Loucy (cell line): ENCODE results near the gene RARB.

Source experiments
- H2AFZ ChIP-seq: fragments of 200-600 bp; sonication (generic); 2 replicates; pipeline ENCODE4 v1.6.0; 2016; ENCODE audit warnings: antibody characterized with exemption, mild to moderate bottlenecking, low read length, moderate library complexity
- H3F3A ChIP-seq: fragments of 200-600 bp; 2 replicates; pipeline ENCODE4 v1.6.0; 2016; ENCODE audit warnings: antibody characterized with exemption, low read depth, mild to moderate bottlenecking
- H3K27me3 ChIP-seq: fragments of 200-600 bp; sonication (generic); 2 replicates; pipeline ENCODE4 v1.6.1; 2014; ENCODE audit warnings: low read length, mild to moderate bottlenecking; ENCODE audit not compliant: insufficient read depth, poor library complexity, severe bottlenecking
- H3K36me3 ChIP-seq: fragments of 200-600 bp; sonication (generic); 2 replicates; pipeline ENCODE4 v1.6.1; 2016; ENCODE audit warnings: low read length; ENCODE audit not compliant: insufficient read depth
- H3K4me1 ChIP-seq: fragments of 200-600 bp; sonication (generic); 2 replicates; pipeline ENCODE4 v1.5.1; 2014; ENCODE audit warnings: low read length, mild to moderate bottlenecking; ENCODE audit not compliant: insufficient read depth, poor library complexity, severe bottlenecking
- H3K4me2 ChIP-seq: fragments of 200-600 bp; sonication (generic); 2 replicates; pipeline ENCODE4 v1.6.0; 2014; ENCODE audit warnings: antibody characterized with exemption, low read length, low read depth, mild to moderate bottlenecking; ENCODE audit not compliant: poor library complexity, severe bottlenecking
- H3K4me3 ChIP-seq: fragments of 200-600 bp; sonication (generic); 2 replicates; pipeline ENCODE4 v1.5.1; 2014; ENCODE audit warnings: low read length, mild to moderate bottlenecking, mixed read lengths; ENCODE audit not compliant: poor library complexity, severe bottlenecking
- H3K79me2 ChIP-seq: fragments of 200-600 bp; sonication (generic); 2 replicates; pipeline ENCODE4 v1.6.1; 2014; ENCODE audit warnings: low read length; ENCODE audit not compliant: insufficient read depth
- H3K9ac ChIP-seq: fragments of 200-600 bp; sonication (generic); 2 replicates; pipeline ENCODE4 v1.6.0; 2014; ENCODE audit warnings: mild to moderate bottlenecking, low read depth, low read length, moderate library complexity; ENCODE audit not compliant: poor library complexity, severe bottlenecking
- H3K9me2 ChIP-seq: fragments of 200-600 bp; sonication (generic); replicated peaks from 2 replicates; pipeline ENCODE4 v1.6.1; 2016; ENCODE audit warnings: low read depth, low read length, mixed read lengths
- H3K9me3 ChIP-seq: fragments of 200-600 bp; sonication (generic); 2 replicates; pipeline ENCODE4 v1.6.1; 2014; ENCODE audit warnings: mild to moderate bottlenecking, antibody characterized with exemption, low read length, low read depth; ENCODE audit not compliant: insufficient read depth
- H4K20me1 ChIP-seq: fragments of 200-600 bp; sonication (generic); 2 replicates; pipeline ENCODE4 v1.6.0; 2014; ENCODE audit warnings: antibody characterized with exemption, low read length, mild to moderate bottlenecking; ENCODE audit not compliant: insufficient read depth, poor library complexity, severe bottlenecking
- CTCF ChIP-seq: fragments of 200-600 bp; sonication (generic); conservative IDR thresholded peaks from 2 replicates; pipeline ENCODE4 v1.5.1; 2014; ENCODE audit warnings: mild to moderate bottlenecking, antibody characterized with exemption, low read length
- EZH2phosphoT487 ChIP-seq: fragments of 200-600 bp; IDR thresholded peaks from 2 replicates; pipeline ENCODE4 v1.6.1; 2018; ENCODE audit warnings: antibody characterized with exemption, mild to moderate bottlenecking, moderate library complexity, borderline replicate concordance

RARB gene

DNA sequence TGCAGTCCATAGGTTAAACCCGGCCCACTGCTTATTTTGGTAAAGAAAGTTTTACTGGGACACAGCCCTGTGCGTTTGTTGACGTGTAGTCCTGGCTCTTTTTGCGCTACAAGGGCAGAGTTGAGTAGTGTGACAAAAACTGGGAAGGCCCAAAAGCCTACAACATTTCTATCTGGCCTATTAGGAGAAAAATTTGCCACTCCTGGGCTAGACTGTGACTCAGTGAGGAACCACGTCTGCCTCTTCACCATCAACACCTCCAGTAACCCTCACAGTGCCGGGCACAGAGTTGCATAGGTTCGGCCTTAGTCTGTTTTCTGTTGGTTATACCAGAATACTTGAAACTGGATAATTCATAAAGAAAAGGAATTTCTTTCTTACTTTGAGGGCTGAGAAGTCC lies 126.3 kb downstream of the RARB start:
- no peaks in the 10 kb centered on the region for H3K9me2 ChIP-seq
- no peaks in the 10 kb centered on the region for H3K27me3 ChIP-seq
- no peak overlapping the region for H2AFZ ChIP-seq
- H3F3A ChIP-seq = no peaks in the 10 kb centered on the region
- TF ChIP-seq CTCF (no peak), EZH2phosphoT487 (no peak)
- no peak overlapping the region for H3K9ac ChIP-seq
- H3K79me2 ChIP-seq = no peaks in the 10 kb centered on the region
- no peaks in the 10 kb centered on the region for H4K20me1 ChIP-seq
- H3K9me3 ChIP-seq = no peaks in the 10 kb centered on the region
- no peak overlapping the region for H3K4me3 ChIP-seq
- H3K4me2 ChIP-seq = no peak overlapping the region
- H3K4me1 ChIP-seq = no peaks in the 10 kb centered on the region
- no peaks in the 10 kb centered on the region for H3K36me3 ChIP-seq

DNA sequence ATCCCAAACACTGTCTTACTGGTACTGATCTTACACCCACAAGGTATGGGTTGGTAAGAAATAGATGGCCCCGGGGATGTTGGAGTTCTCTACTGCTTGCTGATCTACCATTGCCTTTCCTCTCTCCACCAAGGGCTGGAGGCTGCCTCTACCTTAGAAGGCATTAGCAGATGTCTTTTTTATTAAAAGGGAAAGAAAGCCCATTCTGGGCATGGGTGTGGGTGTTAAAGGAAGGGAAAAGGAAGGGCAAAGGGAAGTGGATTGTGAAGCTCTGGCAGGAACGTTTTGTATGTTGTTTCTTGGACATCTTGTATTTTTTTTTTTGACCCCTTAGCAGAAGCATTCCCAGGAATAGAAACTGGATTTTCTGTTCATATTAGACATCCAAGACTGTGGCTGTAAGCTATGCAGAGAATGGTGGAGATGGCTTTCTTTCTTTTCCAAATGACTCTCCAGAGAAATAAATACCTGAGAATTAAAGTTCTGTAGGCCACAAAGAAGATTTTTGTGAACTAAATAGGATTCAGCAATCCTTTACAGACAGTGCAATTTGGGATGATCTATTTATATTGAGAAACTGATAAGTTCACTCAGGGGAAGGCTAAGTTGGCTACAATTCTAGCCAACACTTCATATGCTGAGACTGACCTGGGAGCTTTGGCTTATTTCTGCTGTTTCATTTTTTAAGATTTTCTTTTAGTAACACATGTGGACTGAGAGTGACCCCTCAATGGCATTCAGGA lies 127.8 kb downstream of the RARB start:
- Histone ChIP-seq H4K20me1 (no peaks in the 10 kb centered on the region), H3K9ac (no peak overlapping the region), H2AFZ (no peak overlapping the region), H3F3A (no peaks in the 10 kb centered on the region), H3K4me2 (no peak overlapping the region), H3K9me3 (no peaks in the 10 kb centered on the region), H3K36me3 (no peaks in the 10 kb centered on the region), H3K4me1 (no peaks in the 10 kb centered on the region), H3K9me2 (no peaks in the 10 kb centered on the region), H3K4me3 (no peak overlapping the region), H3K79me2 (no peaks in the 10 kb centered on the region), H3K27me3 (no peaks in the 10 kb centered on the region)
- TF ChIP-seq CTCF = no peak
- TF ChIP-seq EZH2phosphoT487 = no peak

DNA sequence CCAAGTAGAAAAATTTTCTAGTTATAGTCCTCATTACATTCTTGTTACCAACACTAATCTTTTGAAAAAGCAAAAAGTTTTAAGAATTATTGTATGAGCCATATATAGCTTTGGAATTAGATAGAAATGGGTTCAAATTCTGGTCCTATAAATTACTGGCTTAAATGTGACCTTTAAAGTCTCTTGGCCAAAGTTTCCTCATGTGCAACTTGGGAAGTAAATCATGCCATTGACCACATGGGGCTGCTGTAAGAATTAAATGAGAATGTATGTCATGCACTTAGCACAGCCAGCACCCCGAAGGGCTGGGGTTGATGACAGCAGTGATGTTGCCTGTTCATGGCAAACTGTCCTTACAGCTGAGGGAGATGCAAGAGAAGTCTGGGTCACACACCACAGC lies 128.4 kb downstream of the RARB start:
- H3K4me3 ChIP-seq = no peak overlapping the region
- H3K4me1 ChIP-seq = no peaks in the 10 kb centered on the region
- H3K9me2 ChIP-seq = no peaks in the 10 kb centered on the region
- H3K36me3 ChIP-seq = no peaks in the 10 kb centered on the region
- H3K27me3 ChIP-seq = no peaks in the 10 kb centered on the region
- no peak overlapping the region for H2AFZ ChIP-seq
- no peak overlapping the region for H3K9ac ChIP-seq
- no peaks in the 10 kb centered on the region for H3K9me3 ChIP-seq
- H3K79me2 ChIP-seq = no peaks in the 10 kb centered on the region
- H3K4me2 ChIP-seq = no peak overlapping the region
- no peaks in the 10 kb centered on the region for H3F3A ChIP-seq
- H4K20me1 ChIP-seq = no peaks in the 10 kb centered on the region
- TF ChIP-seq EZH2phosphoT487 (no peak), CTCF (peak; percentile 23)
